HL-60/S4 treated with phorbol 12-myristate 13-acetate at 8.2 ng/mL for 4 days and 3 days (cell line): ENCODE results near the gene GLT8D2.

Source experiments
- in situ Hi-C: fragments of 300-500 bp; cut with MboI; formaldehyde crosslinking; loops from 2 replicates; pipeline ENCODE4 v1.15.0; 2022; ENCODE audit warnings: low sequenced_read_pairs

GLT8D2 gene

GRCh38 chr12:104003596-104003995, 46.4 kb downstream of the GLT8D2 start:
- in situ Hi-C loops = loop anchor here (10.0 kb wide), 1 partner anchor 51 kb away; the partner anchor contains the start of gene GLT8D2

GRCh38 chr12:104002686-104003085, 47.3 kb downstream of the GLT8D2 start:
- in situ Hi-C loops = loop anchor here (10.0 kb wide), 1 partner anchor 52 kb away; the partner anchor contains the start of gene GLT8D2

- in situ Hi-C loops = loop anchor here (10.0 kb wide), 1 partner anchor 54 kb away; the partner anchor contains the start of gene GLT8D2
Observed at GRCh38 chr12:104000807-104001434, 49.1 kb downstream of the GLT8D2 start.

GRCh38 chr12:103998976-103999375, 51.0 kb downstream of the GLT8D2 start:
- in situ Hi-C loops = no loop called here

GRCh38 chr12:103997286-103997900, 52.6 kb downstream of the GLT8D2 start:
- in situ Hi-C loops = no loop called here

GRCh38 chr12:103996595-103996994, 53.4 kb downstream of the GLT8D2 start:
- in situ Hi-C loops = no loop called here

GRCh38 chr12:103994235-103994634, 55.8 kb downstream of the GLT8D2 start:
- in situ Hi-C loops = no loop called here

GRCh38 chr12:103986829-103987228, 63.2 kb downstream of the GLT8D2 start:
- in situ Hi-C loops = no loop called here

GRCh38 chr12:103978384-103978982, 71.5 kb downstream of the GLT8D2 start:
- in situ Hi-C loops = no loop called here

- in situ Hi-C loops = no loop called here
Observed at GRCh38 chr12:103975368-103975767, 74.6 kb downstream of the GLT8D2 start.

GRCh38 chr12:103973909-103974308, 76.1 kb downstream of the GLT8D2 start:
- in situ Hi-C loops = no loop called here

- in situ Hi-C loops = no loop called here
Observed at GRCh38 chr12:103969391-103969790, 80.6 kb downstream of the GLT8D2 start.

GRCh38 chr12:103966736-103967135, 83.3 kb downstream of the GLT8D2 start:
- in situ Hi-C loops = no loop called here

- in situ Hi-C loops = no loop called here
Observed at GRCh38 chr12:103965590-103966504, 84.1 kb downstream of the GLT8D2 start, which contains the start of gene TDG. TDG (plus strand) TSS chr12:103965872; CDS start chr12:103966038, 166 bp downstream.

- in situ Hi-C loops = no loop called here
Observed at GRCh38 chr12:103965255-103965589, 84.8 kb downstream of the GLT8D2 start.

- in situ Hi-C loops = no loop called here
Observed at GRCh38 chr12:103964805-103965204, 85.2 kb downstream of the GLT8D2 start.

- in situ Hi-C loops = no loop called here
Observed at GRCh38 chr12:103962493-103962892, 87.5 kb downstream of the GLT8D2 start.

- in situ Hi-C loops = no loop called here
Observed at GRCh38 chr12:103960616-103961227, 89.3 kb downstream of the GLT8D2 start.

GRCh38 chr12:103958621-103959020, 91.4 kb downstream of the GLT8D2 start:
- in situ Hi-C loops = no loop called here

GRCh38 chr12:103957865-103958388, 92.1 kb downstream of the GLT8D2 start:
- in situ Hi-C loops = no loop called here
